Omental fat pad (tissue), 4 donors: ENCODE measurements around the gene AQP12B. TPM values are rescaled to one million over a fixed set of nuclear protein-coding genes. Genes with fewer than 3 reads are reported as not detected.

ENCODE experiments used
- ATAC-seq: fragments of 150-250 bp; one replicate; pipeline ENCODE4 v1.9.1; 2016; ENCODE audit warnings: mild to moderate bottlenecking, moderate library complexity; ENCODE audit not compliant: low FRiP score
- DNase-seq: peaks from one replicate; pipeline ENCODE4 v3.0.0-alpha.2; 2019; ENCODE audit warnings: low spot score
- total RNA-seq, 4 donors: library from RNA; depleted of rRNA; stranded (reverse); fragments of >200 nt; gene quantifications; one replicate each; pipeline ENCODE4 v1.1.0, GENCODE V29; 2016
- TF ChIP-seq, protein P1 (sequence below), 3 donors: fragments of 450-650 bp; IDR thresholded peaks; one replicate each; pipeline ENCODE4 v1.5.1; 2016 to 2017; ENCODE audit warnings: antibody characterized with exemption in 3 of 3, mild to moderate bottlenecking in 3 of 3, moderate library complexity in 2 of 3

The AQP12B gene
- total RNA-seq, 4 donors from 2014 or later = not detected

DNA sequence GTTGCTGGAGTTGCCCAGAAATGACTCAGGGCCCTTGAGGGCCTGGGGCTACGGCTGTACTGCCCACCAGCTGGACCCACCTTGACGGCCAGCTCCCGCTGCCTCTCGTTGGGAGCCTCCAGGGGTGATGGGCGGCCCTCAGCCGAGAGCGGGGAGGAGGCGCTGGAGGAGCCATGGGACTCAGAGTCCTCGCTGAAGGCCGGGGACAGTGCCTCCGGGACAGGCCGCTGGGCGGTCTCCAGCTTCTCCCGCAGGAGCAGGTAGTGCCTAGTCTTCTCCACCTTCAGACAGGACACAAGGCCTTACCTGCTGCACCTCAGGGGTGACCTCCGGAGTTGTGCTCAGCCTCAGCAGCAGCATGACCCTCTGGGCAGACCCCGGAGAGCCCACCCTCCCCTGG, 39.7 kb upstream of the AQP12B start:
- TF ChIP-seq, protein P1, sequence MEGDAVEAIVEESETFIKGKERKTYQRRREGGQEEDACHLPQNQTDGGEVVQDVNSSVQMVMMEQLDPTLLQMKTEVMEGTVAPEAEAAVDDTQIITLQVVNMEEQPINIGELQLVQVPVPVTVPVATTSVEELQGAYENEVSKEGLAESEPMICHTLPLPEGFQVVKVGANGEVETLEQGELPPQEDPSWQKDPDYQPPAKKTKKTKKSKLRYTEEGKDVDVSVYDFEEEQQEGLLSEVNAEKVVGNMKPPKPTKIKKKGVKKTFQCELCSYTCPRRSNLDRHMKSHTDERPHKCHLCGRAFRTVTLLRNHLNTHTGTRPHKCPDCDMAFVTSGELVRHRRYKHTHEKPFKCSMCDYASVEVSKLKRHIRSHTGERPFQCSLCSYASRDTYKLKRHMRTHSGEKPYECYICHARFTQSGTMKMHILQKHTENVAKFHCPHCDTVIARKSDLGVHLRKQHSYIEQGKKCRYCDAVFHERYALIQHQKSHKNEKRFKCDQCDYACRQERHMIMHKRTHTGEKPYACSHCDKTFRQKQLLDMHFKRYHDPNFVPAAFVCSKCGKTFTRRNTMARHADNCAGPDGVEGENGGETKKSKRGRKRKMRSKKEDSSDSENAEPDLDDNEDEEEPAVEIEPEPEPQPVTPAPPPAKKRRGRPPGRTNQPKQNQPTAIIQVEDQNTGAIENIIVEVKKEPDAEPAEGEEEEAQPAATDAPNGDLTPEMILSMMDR (IDR thresholded peaks at IDR 0.05) = no peak
- DNase-seq = no peak
- no peak for ATAC-seq

DNA sequence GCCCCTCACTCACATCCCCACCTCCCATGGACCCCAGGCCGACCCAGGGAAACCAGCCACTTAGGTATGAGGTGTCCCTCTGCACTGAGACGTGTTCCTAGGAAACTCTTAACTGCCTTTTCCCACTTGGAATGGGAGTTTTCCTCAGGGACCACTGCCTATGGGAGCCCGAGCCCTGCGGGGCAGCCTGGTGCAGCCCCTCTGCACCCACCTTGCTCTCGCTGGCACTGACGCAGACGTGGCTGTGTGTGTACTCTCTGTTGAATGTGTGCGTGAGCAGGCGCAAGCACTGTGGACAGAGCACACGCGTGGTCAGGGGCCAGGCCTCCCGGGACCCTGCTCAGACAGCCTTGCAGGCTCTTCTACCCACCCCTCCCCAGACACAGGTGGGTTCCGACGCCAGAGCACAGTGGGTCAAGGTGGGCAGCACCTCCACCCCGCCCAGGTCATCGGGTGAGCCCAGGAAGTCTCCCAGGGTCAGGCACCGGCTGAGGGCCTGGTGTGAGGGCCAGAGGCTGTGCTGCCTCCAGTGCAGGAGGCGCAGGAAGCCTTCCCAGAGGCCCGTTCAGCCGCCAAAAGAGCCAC, 39.0 kb upstream of the AQP12B start:
- DNase-seq = no peak
- ATAC-seq = no peak
- TF ChIP-seq, protein P1 (IDR thresholded peaks at IDR 0.05) = no peak

DNA sequence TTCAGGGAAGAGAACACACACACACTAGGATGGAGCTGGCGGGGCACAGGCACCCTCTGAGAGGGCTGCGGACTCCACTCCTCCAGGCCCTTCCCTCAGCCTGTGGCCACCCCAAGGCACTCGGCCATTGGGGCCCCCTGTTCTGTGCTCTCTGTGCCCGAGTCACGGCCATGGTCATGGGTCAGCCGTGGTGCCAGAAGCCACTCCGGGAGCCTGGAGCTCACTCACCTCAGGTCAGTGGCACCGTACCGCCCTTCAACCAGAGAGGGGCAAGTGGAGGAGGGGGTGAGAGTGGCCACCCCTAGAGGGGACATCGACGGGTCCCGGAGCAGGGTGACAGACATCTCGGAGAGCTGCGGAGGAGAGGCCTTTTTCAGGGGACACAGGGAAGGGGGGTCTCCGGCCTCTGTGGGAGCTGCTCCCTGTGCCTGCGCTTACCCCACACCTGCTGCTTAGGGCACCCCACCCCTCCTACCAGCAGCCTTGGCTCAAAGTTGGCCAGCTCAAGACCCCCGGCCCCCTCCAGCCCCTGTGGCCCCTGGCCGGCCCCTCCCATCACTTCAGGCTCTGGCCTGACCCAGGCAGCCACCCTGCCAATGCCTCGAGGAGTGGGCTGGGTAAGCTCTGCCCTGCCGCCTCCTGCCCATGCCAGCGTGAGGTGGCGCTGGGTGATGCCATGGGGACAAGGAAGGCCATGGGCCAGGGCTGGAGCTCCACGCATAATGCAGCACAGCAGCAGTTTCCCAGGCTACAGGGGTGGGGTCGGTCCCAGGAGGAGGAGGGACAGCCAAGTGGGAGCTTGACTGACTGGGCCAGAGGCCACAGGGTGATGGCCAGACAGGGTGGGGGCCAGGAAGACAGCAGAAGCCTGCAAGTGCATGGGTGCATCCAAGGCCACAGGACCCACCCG, 38.3 kb upstream of the AQP12B start:
- DNase-seq (no peak), ATAC-seq (no peak)
- TF ChIP-seq, protein P1 (IDR thresholded peaks at IDR 0.05) = no peak

DNA sequence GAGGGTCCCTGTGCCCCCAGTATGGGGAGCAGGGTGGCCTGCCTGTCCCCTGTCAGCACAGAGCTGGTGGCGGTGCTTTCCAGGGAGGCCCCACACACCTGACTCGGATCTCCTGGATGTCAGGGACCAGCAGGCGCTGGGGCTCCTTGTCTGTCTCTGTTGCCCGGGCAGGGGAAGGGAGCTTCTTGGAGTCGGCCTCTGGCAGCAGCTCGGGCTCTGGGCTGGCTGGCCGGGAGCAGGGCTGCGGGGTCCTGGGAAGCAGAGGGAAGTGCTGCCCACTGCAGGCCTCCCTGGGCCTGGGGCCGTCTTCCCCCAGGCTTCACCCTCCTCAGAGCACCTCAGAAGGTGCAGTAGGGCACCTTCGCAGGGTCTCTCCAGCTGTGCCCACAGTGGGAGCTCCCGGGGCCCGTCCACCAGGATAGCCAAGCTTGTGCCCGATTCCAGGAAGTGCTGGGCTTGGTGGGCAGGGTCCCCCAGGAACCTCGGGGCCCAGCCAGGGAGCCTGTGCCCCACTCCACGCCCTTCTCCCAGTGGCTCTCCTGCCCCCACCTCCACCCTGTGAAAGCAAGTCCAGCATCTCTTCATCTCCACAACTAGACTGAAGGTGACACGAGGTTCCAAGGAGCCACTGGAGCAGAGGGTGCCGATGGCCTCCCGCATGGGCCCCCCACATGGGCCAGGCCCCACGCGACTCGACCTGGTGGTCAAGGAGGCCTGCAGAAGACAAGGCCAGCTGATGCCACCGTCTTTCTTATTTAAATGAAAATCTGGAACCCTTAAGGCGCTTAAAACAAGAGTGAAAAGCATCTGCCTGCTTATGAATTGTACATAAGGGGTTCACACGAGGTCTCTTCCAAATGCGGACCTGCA, 37.2 kb upstream of the AQP12B start:
- DNase-seq = no peak
- no peak for ATAC-seq
- TF ChIP-seq, protein P1 (IDR thresholded peaks at IDR 0.05) = no peak

DNA sequence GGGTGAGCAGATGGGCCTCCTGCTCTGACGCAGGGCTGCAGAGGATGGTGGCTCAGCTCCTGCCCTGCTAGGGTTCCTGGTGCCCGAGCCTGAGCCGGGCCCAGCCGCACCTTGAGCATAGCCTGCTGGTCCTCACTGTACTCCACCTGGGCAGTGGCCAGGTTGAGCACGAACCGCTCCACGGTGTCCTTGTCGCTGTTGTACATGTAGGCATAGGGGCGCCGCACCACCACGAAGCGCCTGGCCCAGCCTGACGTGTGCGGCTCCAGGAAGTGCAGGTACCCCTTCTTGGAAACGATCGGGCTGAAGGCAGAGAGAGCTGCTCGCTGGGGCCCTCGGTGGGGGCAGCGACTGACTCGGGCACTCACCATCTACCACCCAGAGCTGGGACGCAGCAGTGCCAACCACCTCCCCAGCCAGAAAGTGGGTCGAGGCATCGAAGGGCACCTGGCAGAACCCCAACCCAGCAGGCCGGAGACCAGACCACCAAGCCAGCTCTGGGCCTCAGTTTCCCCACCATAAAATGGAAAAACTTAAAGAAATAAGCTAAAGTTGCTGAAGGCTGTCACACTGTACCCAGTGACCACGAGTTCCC, 36.3 kb upstream of the AQP12B start:
- TF ChIP-seq, protein P1 (IDR thresholded peaks at IDR 0.05) = no peak
- no peak for DNase-seq
- ATAC-seq = no peak

DNA sequence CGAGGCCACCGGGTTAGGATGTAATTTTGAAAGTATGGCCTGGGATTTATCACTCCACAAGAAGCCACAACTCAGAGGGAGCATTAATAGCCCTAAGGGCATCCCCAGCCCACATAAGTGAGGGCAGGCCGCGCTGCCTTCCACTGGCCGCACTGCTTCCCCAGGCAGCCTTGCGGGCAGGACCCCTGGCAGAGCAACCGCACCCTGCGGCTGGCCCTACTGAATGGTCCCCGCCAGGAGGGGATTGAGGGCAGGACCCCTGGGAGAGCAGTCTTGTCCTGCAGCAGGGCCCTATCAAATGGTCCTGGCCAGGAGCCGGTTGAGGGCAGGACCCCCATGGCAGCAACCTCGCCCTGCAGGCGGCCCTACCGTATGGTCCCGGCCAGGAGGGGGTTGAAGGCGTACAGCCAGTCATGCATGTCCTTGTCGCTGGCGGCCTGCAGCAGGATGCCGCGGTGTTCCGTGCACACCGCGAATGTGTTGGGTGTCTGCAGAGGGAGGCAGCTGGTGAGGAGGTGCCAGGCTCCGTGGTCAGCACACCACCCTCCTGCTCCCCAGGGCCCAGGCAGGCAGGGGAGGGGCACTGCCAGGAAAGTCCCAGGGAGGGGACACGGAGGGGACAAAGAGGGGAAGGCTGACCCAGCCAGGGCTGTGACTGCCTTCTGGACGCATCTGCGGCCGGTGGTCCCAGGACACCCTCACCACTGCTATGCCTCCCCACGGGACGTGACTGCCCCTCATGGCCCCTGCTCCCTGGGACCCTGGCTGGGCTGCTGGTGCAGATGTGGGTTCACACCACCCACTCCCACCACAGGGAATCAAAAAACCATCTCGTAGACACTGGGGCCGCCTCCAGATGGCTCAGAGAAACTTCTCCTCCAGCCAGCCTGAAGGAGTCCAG, 35.2 kb upstream of the AQP12B start:
- TF ChIP-seq, protein P1 (IDR thresholded peaks at IDR 0.05) = no peak
- ATAC-seq (no peak), DNase-seq (no peak)
